ENCODE measurements around the gene UROC1. TPM values are rescaled to one million over a fixed set of nuclear protein-coding genes. Genes with fewer than 3 reads are reported as not detected.

Gene UROC1
- total and polyA plus RNA-seq, 12 donors, result 0.01 TPM; not detected in 11

- H3K36me3 ChIP-seq, result peaks cover 0 to 100% (median 37%) of the 10 kb centered on the region in 9 donors
- DNase-seq, result no peak
- H3K4me1 ChIP-seq, result peaks cover 0 to 11% (median 0%) of the 10 kb centered on the region in 9 donors
- intact Hi-C loops (cut with DNase I), result no loop called here
- TF ChIP-seq CTCF (IDR thresholded peaks at IDR 0.05), result no peak
- 91 to 95% methylated on average over 1 of the region's 1 CpG for whole genome bisulfite sequencing, 2 donors
- no peaks in the 10 kb centered on the region for H3K27me3 ChIP-seq
- H3K9me3 ChIP-seq, result no peaks in the 10 kb centered on the region
- no peak overlapping the region for H3K4me3 ChIP-seq
- no peak overlapping the region for H3K27ac ChIP-seq
- no peak for ATAC-seq
Measured at GRCh38 chr3:126454025-126454424, 63.5 kb downstream of the UROC1 start.

GRCh38 chr3:126452213-126452612 lies 65.4 kb downstream of the UROC1 start:
- H3K9me3 ChIP-seq, result no peaks in the 10 kb centered on the region
- ATAC-seq, result no peak
- intact Hi-C loops (cut with DNase I), result no loop called here
- H3K27me3 ChIP-seq, result no peaks in the 10 kb centered on the region
- peaks cover 0 to 14% (median 0%) of the 10 kb centered on the region in 9 donors for H3K4me1 ChIP-seq
- no peak for DNase-seq
- no peak overlapping the region for H3K4me3 ChIP-seq
- no peak overlapping the region for H3K27ac ChIP-seq
- peaks cover 0 to 97% (median 31%) of the 10 kb centered on the region in 9 donors for H3K36me3 ChIP-seq
- WGBS, 2 donors, result 92 to 93% methylated on average over 9 of the region's 9 CpGs
- no peak for TF ChIP-seq CTCF (IDR thresholded peaks at IDR 0.05)

GRCh38 chr3:126451511-126451910 lies 66.1 kb downstream of the UROC1 start:
- no peaks in the 10 kb centered on the region for H3K27me3 ChIP-seq
- DNase-seq, result no peak
- H3K36me3 ChIP-seq, result peaks cover 0 to 90% (median 24%) of the 10 kb centered on the region in 9 donors
- ATAC-seq, result peak in 2 of 8 donors; percentile 40 to 45
- intact Hi-C loops (cut with DNase I), result no loop called here
- H3K4me3 ChIP-seq, result no peak overlapping the region
- peak overlapping the region in 1 of 10 donors; percentile 1 for H3K27ac ChIP-seq
- WGBS, 2 donors, result 79 to 87% methylated on average over 12 of the region's 12 CpGs
- peaks cover 0 to 10% (median 0%) of the 10 kb centered on the region in 9 donors for H3K4me1 ChIP-seq
- TF ChIP-seq CTCF (IDR thresholded peaks at IDR 0.05), result no peak
- H3K9me3 ChIP-seq, result no peaks in the 10 kb centered on the region

GRCh38 chr3:126450744-126451143 lies 66.8 kb downstream of the UROC1 start:
- no peaks in the 10 kb centered on the region for H3K9me3 ChIP-seq
- H3K27me3 ChIP-seq, result no peaks in the 10 kb centered on the region
- TF ChIP-seq CTCF (IDR thresholded peaks at IDR 0.05), result no peak
- peaks cover 0 to 8% (median 2%) of the 10 kb centered on the region in 9 donors for H3K4me1 ChIP-seq
- DNase-seq (no peak), ATAC-seq (no peak)
- no peak overlapping the region for H3K27ac ChIP-seq
- peaks cover 0 to 89% (median 23%) of the 10 kb centered on the region in 9 donors for H3K36me3 ChIP-seq
- 93 to 98% methylated on average over 3 of the region's 3 CpGs for WGBS, 2 donors
- intact Hi-C loops (cut with DNase I), result no loop called here
- H3K4me3 ChIP-seq, result no peak overlapping the region
